ENCODE results near the gene FXR2. TPM values are rescaled to one million over a fixed set of nuclear protein-coding genes. Genes with fewer than 3 reads are reported as not detected.

The FXR2 gene
- total RNA-seq, 1 experiment from 2014 or later: 36.4 TPM

GRCh38 chr17:7550344-7550743 is 64.4 kb downstream of the FXR2 start:
- H3K56ac ChIP-seq (ENCODE audit: insufficient read length, low read depth, low read length): no peak overlapping the region
- H3K4ac ChIP-seq (ENCODE audit: low read depth, low read length): no peak overlapping the region
- H3K9me3 ChIP-seq (ENCODE audit: control insufficient read depth, low read depth, low read length): no peaks in the 10 kb centered on the region
- no peak overlapping the region for H3K4me2 ChIP-seq (ENCODE audit: insufficient read depth, insufficient read length, low read length)
- no peak for DNase-seq
- H2BK20ac ChIP-seq (ENCODE audit: low read depth, low read length, poor library complexity, severe bottlenecking): no peak overlapping the region
- H4K91ac ChIP-seq (ENCODE audit: insufficient read length, low read depth, low read length): no peak overlapping the region
- no peak overlapping the region; a peak in 1 of 5 replicates for H3K4me3 Mint-ChIP-seq
- H2AK5ac ChIP-seq (ENCODE audit: insufficient read length, low read length): no peak overlapping the region
- no peak overlapping the region for H3K18ac ChIP-seq (ENCODE audit: insufficient read length, low read depth, low read length)
- WGBS (ENCODE audit: extremely low coverage, insufficient read length, low lambda C conversion rate): no CpG with 5 or more reads among the region's 6 CpGs
- H4K5ac ChIP-seq (ENCODE audit: insufficient read length, low read depth, low read length): no peak overlapping the region
- no peak overlapping the region for H3K27ac Mint-ChIP-seq
- peaks cover 26% of the 10 kb centered on the region for H3K27me3 Mint-ChIP-seq (ENCODE audit: low read depth)
- H3K23ac ChIP-seq (ENCODE audit: insufficient read length, low read depth, low read length): no peak overlapping the region
- H2BK120ac ChIP-seq (ENCODE audit: low read depth, low read length, poor library complexity, severe bottlenecking): no peak overlapping the region
- TF ChIP-seq, protein P1, sequence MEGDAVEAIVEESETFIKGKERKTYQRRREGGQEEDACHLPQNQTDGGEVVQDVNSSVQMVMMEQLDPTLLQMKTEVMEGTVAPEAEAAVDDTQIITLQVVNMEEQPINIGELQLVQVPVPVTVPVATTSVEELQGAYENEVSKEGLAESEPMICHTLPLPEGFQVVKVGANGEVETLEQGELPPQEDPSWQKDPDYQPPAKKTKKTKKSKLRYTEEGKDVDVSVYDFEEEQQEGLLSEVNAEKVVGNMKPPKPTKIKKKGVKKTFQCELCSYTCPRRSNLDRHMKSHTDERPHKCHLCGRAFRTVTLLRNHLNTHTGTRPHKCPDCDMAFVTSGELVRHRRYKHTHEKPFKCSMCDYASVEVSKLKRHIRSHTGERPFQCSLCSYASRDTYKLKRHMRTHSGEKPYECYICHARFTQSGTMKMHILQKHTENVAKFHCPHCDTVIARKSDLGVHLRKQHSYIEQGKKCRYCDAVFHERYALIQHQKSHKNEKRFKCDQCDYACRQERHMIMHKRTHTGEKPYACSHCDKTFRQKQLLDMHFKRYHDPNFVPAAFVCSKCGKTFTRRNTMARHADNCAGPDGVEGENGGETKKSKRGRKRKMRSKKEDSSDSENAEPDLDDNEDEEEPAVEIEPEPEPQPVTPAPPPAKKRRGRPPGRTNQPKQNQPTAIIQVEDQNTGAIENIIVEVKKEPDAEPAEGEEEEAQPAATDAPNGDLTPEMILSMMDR (conservative IDR thresholded peaks at IDR 0.05): no peak
- no peaks in the 10 kb centered on the region for H3K79me1 ChIP-seq (ENCODE audit: insufficient read depth, low read depth, low read length, poor library complexity, severe bottlenecking)
- H3K4me1 ChIP-seq (ENCODE audit: insufficient read depth, low read length): peaks cover 2% of the 10 kb centered on the region; the same call in 1 of the 2 replicates
- no peak overlapping the region for H2AFZ ChIP-seq (ENCODE audit: low read length)
- peaks cover 7 to 13% of the 10 kb centered on the region in 2 experiments for H3K4me1 Mint-ChIP-seq
- 0 out of 5 replicates have a peak, but pooled peaks cover 0 to 2% of the 10 kb centered on the region in 2 experiments for H3K9me3 Mint-ChIP-seq
- no peak overlapping the region for H2BK12ac ChIP-seq (ENCODE audit: insufficient read length, low read depth, low read length)
- no peak overlapping the region for H2BK5ac ChIP-seq (ENCODE audit: insufficient read length, low read length)
- H3K27ac ChIP-seq (ENCODE audit: insufficient read length, low read depth, low read length): no peak overlapping the region
- H3K9ac ChIP-seq (ENCODE audit: extremely low read depth, insufficient read length, low read length): no peak overlapping the region
- no peaks in the 10 kb centered on the region for H4K20me1 ChIP-seq (ENCODE audit: control insufficient read depth, insufficient read depth, insufficient read length)
- no peak overlapping the region for H4K8ac ChIP-seq (replicated peaks; ENCODE audit: insufficient read length, low read depth, low read length)
- H2BK15ac ChIP-seq (ENCODE audit: low read depth, low read length): no peak overlapping the region
- no peaks in the 10 kb centered on the region for H3K27me3 ChIP-seq (ENCODE audit: insufficient read depth, low read length)
- H3K23me2 ChIP-seq (ENCODE audit: insufficient read length, low read depth, low read length, poor library complexity, severe bottlenecking): peaks cover 6% of the 10 kb centered on the region
- no peak overlapping the region for H3K14ac ChIP-seq (ENCODE audit: insufficient read depth, low read length)
- H3K36me3 Mint-ChIP-seq (ENCODE audit: insufficient read depth in 1 of 3, low read depth in 3 of 3): no peaks in the 10 kb centered on the region
- no peak overlapping the region for H3T11ph ChIP-seq (ENCODE audit: low read length)
- no peaks in the 10 kb centered on the region for H3K79me2 ChIP-seq (ENCODE audit: insufficient read depth, low read length)

Data from H9 (cell line).